Vagina (tissue), 2 donors: ENCODE measurements around the gene RANBP3. TPM values are rescaled to one million over a fixed set of nuclear protein-coding genes. Genes with fewer than 3 reads are reported as not detected.
A peak's percentile ranks its signal among the peaks of the same experiment; 100 is the strongest.

ENCODE experiments used
- DNase-seq, 2 donors: peaks; one replicate each; pipeline ENCODE4 v3.0.0-alpha.2; 2017; ENCODE audit errors: extremely low spot score in 2 of 2
- H3K27ac ChIP-seq: fragments of 200-600 bp; sonication (generic); one replicate; pipeline ENCODE4 v1.5.1; 2019
- H3K27me3 ChIP-seq: fragments of 200-600 bp; sonication (generic); one replicate; pipeline ENCODE4 v1.5.1; 2019
- H3K36me3 ChIP-seq, 2 donors: fragments of 200-600 bp; sonication (generic); one replicate each; pipeline ENCODE4 v1.5.1; 2017 to 2019
- H3K4me1 ChIP-seq: fragments of 200-600 bp; sonication (generic); one replicate; pipeline ENCODE4 v1.5.1; 2019
- H3K4me3 ChIP-seq, 2 donors: fragments of 200-600 bp; sonication (generic); 1 replicate in 1 of 2; 2 replicates in 1 of 2; pipeline ENCODE4 v1.5.1; 2016 to 2019
- H3K9me3 ChIP-seq: fragments of 200-600 bp; sonication (generic); one replicate; pipeline ENCODE4 v1.5.1; 2019
- CTCF ChIP-seq, 3 experiments: fragments of 450-650 bp in 2 of 3; fragments of 200-600 bp in 1 of 3; sonication (generic) in 1 of 3; IDR thresholded peaks; one replicate each; pipeline ENCODE4 v1.5.1; 2017 to 2019; ENCODE audit warnings: antibody characterized with exemption in 3 of 3, mild to moderate bottlenecking in 2 of 3, moderate library complexity in 2 of 3
- POLR2A ChIP-seq, 2 donors: fragments of 450-650 bp; IDR thresholded peaks; one replicate each; pipeline ENCODE4 v1.6.1; 2017; ENCODE audit warnings: antibody characterized with exemption in 2 of 2, mild to moderate bottlenecking in 2 of 2, moderate library complexity in 2 of 2
- POLR2AphosphoS5 ChIP-seq, 2 donors: sonication (generic); formaldehyde crosslinking; IDR thresholded peaks; one replicate each; pipeline ENCODE4 v1.9.0; 2017; ENCODE audit warnings: antibody characterized with exemption in 2 of 2, mild to moderate bottlenecking in 2 of 2, low read depth in 1 of 2; ENCODE audit not compliant: insufficient read depth in 1 of 2
- intact Hi-C: fragments of 100-400 bp; cut with DNase I; formaldehyde crosslinking; loops from one replicate; pipeline ENCODE4 v1.15.1; 2023
- total RNA-seq: library from RNA; depleted of rRNA; stranded (reverse); fragments of >200 nt; gene quantifications from one replicate; pipeline ENCODE4 v1.2.3, GENCODE V29; 2016

Gene RANBP3
- total RNA-seq, 1 donor from 2014 or later: 110 TPM

GRCh38 chr19:5943623-5944022 lies 34.3 kb downstream of the RANBP3 start:
- TF ChIP-seq POLR2AphosphoS5 (IDR thresholded peaks at IDR 0.05; ENCODE audit: insufficient read depth in 1 of 2, low read depth in 1 of 2): no peak
- TF ChIP-seq CTCF (IDR thresholded peaks at IDR 0.05): no peak
- TF ChIP-seq POLR2A (IDR thresholded peaks at IDR 0.05): no peak
- intact Hi-C loops: no loop called here
- H3K27ac ChIP-seq: no peak overlapping the region
- peaks cover 28% of the 10 kb centered on the region for H3K4me1 ChIP-seq
- H3K9me3 ChIP-seq: no peaks in the 10 kb centered on the region
- no peak overlapping the region for H3K4me3 ChIP-seq
- DNase-seq: no peak
- peaks cover 0 to 12% of the 10 kb centered on the region in 2 donors for H3K36me3 ChIP-seq
- no peaks in the 10 kb centered on the region for H3K27me3 ChIP-seq

GRCh38 chr19:5943045-5943444 lies 34.9 kb downstream of the RANBP3 start:
- Histone ChIP-seq H3K27ac (peak overlapping the region; percentile 5), H3K9me3 (no peaks in the 10 kb centered on the region), H3K36me3 (peaks cover 0 to 12% of the 10 kb centered on the region in 2 donors), H3K27me3 (no peaks in the 10 kb centered on the region), H3K4me1 (peaks cover 24% of the 10 kb centered on the region), H3K4me3 (no peak overlapping the region)
- intact Hi-C loops: no loop called here
- TF ChIP-seq POLR2AphosphoS5 (IDR thresholded peaks at IDR 0.05; ENCODE audit: insufficient read depth in 1 of 2, low read depth in 1 of 2) (no peak), POLR2A (IDR thresholded peaks at IDR 0.05) (no peak), CTCF (IDR thresholded peaks at IDR 0.05) (no peak)
- DNase-seq: no peak

GRCh38 chr19:5941673-5942072 lies 36.3 kb downstream of the RANBP3 start:
- DNase-seq: no peak
- Histone ChIP-seq H3K4me3 (no peak overlapping the region), H3K9me3 (no peaks in the 10 kb centered on the region), H3K27ac (no peak overlapping the region), H3K36me3 (peaks cover 0 to 12% of the 10 kb centered on the region in 2 donors), H3K4me1 (peaks cover 15% of the 10 kb centered on the region), H3K27me3 (no peaks in the 10 kb centered on the region)
- TF ChIP-seq POLR2AphosphoS5 (IDR thresholded peaks at IDR 0.05; ENCODE audit: insufficient read depth in 1 of 2, low read depth in 1 of 2) (no peak), POLR2A (IDR thresholded peaks at IDR 0.05) (no peak), CTCF (IDR thresholded peaks at IDR 0.05) (no peak)
- intact Hi-C loops: no loop called here

GRCh38 chr19:5940260-5941208 lies 37.4 kb downstream of the RANBP3 start:
- Histone ChIP-seq H3K4me1 (peaks cover 14% of the 10 kb centered on the region), H3K27me3 (no peaks in the 10 kb centered on the region)
- intact Hi-C loops: no loop called here

More at GRCh38 chr19:5940260-5941208, 37.4 kb downstream of the RANBP3 start:
- Histone ChIP-seq H3K27ac (no peak overlapping the region), H3K9me3 (no peaks in the 10 kb centered on the region), H3K36me3 (peaks cover 0 to 18% of the 10 kb centered on the region in 2 donors), H3K4me3 (no peak overlapping the region)
- TF ChIP-seq POLR2A (IDR thresholded peaks at IDR 0.05): no peak
- no peak for TF ChIP-seq CTCF (IDR thresholded peaks at IDR 0.05)
- TF ChIP-seq POLR2AphosphoS5 (IDR thresholded peaks at IDR 0.05; ENCODE audit: insufficient read depth in 1 of 2, low read depth in 1 of 2): no peak
- DNase-seq: no peak
